ENCODE results near the gene BEND3. TPM values are rescaled to one million over a fixed set of nuclear protein-coding genes. Genes with fewer than 3 reads are reported as not detected.

The BEND3 gene
- total RNA-seq, 1 donor from 2014 or later = 5.8 TPM

GRCh38 chr6:107132330-107132954 is 17.1 kb upstream of the BEND3 start:
- Mint-ChIP-seq H3K9me3 (ENCODE audit: unreplicated experiment) (no peaks in the 10 kb centered on the region), H3K27me3 (ENCODE audit: unreplicated experiment) (no peaks in the 10 kb centered on the region), H3K4me3 (ENCODE audit: unreplicated experiment) (no peak overlapping the region), H3K27ac (ENCODE audit: unreplicated experiment) (no peak overlapping the region), H3K4me1 (ENCODE audit: unreplicated experiment) (no peaks in the 10 kb centered on the region), H3K36me3 (ENCODE audit: low read depth, unreplicated experiment) (no peaks in the 10 kb centered on the region)
- TF ChIP-seq, protein P1, sequence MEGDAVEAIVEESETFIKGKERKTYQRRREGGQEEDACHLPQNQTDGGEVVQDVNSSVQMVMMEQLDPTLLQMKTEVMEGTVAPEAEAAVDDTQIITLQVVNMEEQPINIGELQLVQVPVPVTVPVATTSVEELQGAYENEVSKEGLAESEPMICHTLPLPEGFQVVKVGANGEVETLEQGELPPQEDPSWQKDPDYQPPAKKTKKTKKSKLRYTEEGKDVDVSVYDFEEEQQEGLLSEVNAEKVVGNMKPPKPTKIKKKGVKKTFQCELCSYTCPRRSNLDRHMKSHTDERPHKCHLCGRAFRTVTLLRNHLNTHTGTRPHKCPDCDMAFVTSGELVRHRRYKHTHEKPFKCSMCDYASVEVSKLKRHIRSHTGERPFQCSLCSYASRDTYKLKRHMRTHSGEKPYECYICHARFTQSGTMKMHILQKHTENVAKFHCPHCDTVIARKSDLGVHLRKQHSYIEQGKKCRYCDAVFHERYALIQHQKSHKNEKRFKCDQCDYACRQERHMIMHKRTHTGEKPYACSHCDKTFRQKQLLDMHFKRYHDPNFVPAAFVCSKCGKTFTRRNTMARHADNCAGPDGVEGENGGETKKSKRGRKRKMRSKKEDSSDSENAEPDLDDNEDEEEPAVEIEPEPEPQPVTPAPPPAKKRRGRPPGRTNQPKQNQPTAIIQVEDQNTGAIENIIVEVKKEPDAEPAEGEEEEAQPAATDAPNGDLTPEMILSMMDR (IDR thresholded peaks at IDR 0.05; ENCODE audit: unreplicated experiment) = peak; percentile 80
- DNase-seq (ENCODE audit: low spot score) = peak; percentile 31

DNA sequence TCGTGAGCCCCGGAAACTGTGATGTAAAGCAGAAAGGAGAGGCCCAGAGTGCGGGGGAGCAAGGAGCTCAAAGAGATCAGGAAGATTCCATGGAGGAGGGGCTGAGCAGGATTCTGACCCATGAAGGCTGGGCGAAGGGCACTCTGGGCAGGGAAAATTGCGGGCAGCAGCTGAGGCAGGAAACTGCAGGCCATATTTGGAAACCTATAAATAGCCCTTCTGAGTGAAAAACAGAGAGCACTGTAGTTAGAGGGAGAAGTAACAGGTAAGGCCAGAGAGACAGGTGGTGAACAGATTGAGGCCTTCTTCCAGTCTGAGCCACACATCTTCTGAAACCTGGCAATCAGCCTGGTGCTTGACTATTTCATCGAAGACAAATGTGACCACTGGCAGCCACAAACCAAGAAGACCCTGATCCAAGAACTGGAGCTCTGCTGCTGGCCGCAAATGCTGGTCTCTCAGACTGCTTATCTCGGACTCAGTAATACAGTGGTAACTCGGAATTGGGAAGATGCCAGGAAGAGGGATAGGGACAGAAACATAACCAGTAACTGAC is 14.1 kb upstream of the BEND3 start:
- Mint-ChIP-seq H3K4me1 (ENCODE audit: unreplicated experiment) (no peaks in the 10 kb centered on the region), H3K36me3 (ENCODE audit: low read depth, unreplicated experiment) (no peaks in the 10 kb centered on the region), H3K27me3 (ENCODE audit: unreplicated experiment) (no peaks in the 10 kb centered on the region), H3K4me3 (ENCODE audit: unreplicated experiment) (no peak overlapping the region), H3K27ac (ENCODE audit: unreplicated experiment) (no peak overlapping the region), H3K9me3 (ENCODE audit: unreplicated experiment) (no peaks in the 10 kb centered on the region)
- no peak for DNase-seq (ENCODE audit: low spot score)
- TF ChIP-seq, protein P1 (IDR thresholded peaks at IDR 0.05; ENCODE audit: unreplicated experiment) = no peak

DNA sequence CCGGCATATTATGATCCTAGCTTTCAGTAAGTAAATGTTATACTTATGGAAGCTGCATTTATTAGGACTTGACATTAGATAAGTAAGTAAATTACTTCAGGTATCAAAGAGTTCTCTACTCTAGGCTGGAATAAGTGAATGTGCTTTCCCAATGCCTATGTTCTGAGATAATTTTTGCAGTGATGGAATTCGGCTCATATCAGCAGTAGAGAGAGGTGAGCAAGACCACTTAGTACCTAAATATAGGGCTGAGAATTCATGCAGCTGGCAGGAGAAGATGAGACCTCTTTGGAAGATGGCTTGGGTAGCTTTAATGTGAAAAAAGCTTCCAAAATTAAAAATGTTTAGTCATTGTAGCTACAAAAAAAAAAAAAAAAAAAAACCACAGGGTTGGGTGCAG is 13.3 kb upstream of the BEND3 start:
- H3K27me3 Mint-ChIP-seq (ENCODE audit: unreplicated experiment) = no peaks in the 10 kb centered on the region
- H3K27ac Mint-ChIP-seq (ENCODE audit: unreplicated experiment) = no peak overlapping the region
- DNase-seq (ENCODE audit: low spot score) = no peak
- no peak overlapping the region for H3K4me3 Mint-ChIP-seq (ENCODE audit: unreplicated experiment)
- H3K9me3 Mint-ChIP-seq (ENCODE audit: unreplicated experiment) = no peaks in the 10 kb centered on the region
- H3K4me1 Mint-ChIP-seq (ENCODE audit: unreplicated experiment) = no peaks in the 10 kb centered on the region
- TF ChIP-seq, protein P1 (IDR thresholded peaks at IDR 0.05; ENCODE audit: unreplicated experiment) = no peak
- H3K36me3 Mint-ChIP-seq (ENCODE audit: low read depth, unreplicated experiment) = no peaks in the 10 kb centered on the region

- Mint-ChIP-seq H3K36me3 (ENCODE audit: low read depth, unreplicated experiment) (no peaks in the 10 kb centered on the region), H3K4me1 (ENCODE audit: unreplicated experiment) (no peaks in the 10 kb centered on the region), H3K27ac (ENCODE audit: unreplicated experiment) (no peak overlapping the region), H3K4me3 (ENCODE audit: unreplicated experiment) (no peak overlapping the region), H3K9me3 (ENCODE audit: unreplicated experiment) (no peaks in the 10 kb centered on the region), H3K27me3 (ENCODE audit: unreplicated experiment) (no peaks in the 10 kb centered on the region)
- DNase-seq (ENCODE audit: low spot score) = no peak
- TF ChIP-seq, protein P1 (IDR thresholded peaks at IDR 0.05; ENCODE audit: unreplicated experiment) = no peak
Measured at GRCh38 chr6:107128175-107128574, 12.9 kb upstream of the BEND3 start.

DNA sequence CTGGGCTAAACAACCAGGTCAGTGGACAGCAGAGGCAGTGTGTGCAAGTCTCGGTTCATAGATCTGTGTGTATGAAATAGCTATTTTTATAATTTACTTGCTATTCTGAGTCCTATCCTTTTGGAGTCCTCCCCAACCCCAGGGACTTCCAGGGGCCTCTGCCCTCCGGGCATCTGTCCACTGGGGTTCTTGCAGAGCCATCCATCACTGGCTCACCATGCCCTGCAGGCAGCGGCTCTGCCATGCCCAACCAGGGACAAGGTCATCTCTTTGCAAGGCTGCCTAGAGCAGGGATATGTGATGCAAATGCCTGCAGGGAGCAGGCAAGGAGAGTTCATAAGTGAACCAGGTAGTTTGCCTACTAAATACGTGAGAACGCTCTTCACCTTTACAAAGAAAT is 10.5 kb upstream of the BEND3 start:
- Mint-ChIP-seq H3K27ac (ENCODE audit: unreplicated experiment) (no peak overlapping the region), H3K9me3 (ENCODE audit: unreplicated experiment) (peaks cover 4% of the 10 kb centered on the region), H3K4me1 (ENCODE audit: unreplicated experiment) (no peaks in the 10 kb centered on the region), H3K36me3 (ENCODE audit: low read depth, unreplicated experiment) (no peaks in the 10 kb centered on the region), H3K27me3 (ENCODE audit: unreplicated experiment) (no peaks in the 10 kb centered on the region), H3K4me3 (ENCODE audit: unreplicated experiment) (no peak overlapping the region)
- no peak for DNase-seq (ENCODE audit: low spot score)
- TF ChIP-seq, protein P1 (IDR thresholded peaks at IDR 0.05; ENCODE audit: unreplicated experiment) = no peak
